Measurements from ENCODE around the gene CLDN8. TPM values are rescaled to one million over a fixed set of nuclear protein-coding genes. Genes with fewer than 3 reads are reported as not detected.

Gene CLDN8
- total and polyA plus RNA-seq, 9 of the 15 experiments (the other 6 are each of a cell fraction or from before 2014, with no cell fraction given) = not detected

DNA sequence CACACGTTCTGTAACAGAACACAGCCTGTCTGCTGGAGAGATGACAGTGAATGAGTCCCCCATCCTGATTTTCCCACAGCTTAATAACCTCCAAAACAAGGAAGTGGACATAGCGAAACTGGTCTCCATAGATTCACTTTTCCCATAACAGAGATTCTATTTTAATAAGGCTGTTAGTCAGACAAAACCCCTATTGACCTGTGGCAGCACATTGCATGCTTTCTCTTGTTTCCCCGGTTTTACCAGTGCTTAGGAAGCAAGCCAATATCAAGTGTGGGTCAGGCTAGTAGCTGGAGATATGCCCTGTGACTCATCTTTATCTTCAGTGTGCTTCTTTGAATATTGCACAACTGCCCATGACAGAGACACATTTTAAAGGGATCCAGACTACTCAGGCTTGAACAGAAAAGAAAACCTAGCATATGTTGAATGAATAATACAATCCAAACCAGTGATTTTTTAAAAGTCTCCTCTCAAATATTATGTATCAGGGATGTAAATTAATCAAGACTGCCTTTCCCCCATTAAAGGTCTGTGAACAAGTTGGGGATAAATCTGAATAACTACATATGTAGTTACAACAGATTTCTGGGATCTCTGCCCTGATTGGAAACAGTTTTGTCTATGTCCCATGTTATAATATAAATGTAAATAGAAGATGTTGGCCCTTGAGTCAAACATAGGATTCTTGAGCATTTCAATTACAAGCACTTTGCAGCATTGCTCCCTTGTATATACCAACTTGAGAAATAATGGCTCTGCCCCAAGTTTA is 11.9 kb upstream of the CLDN8 start (continued):
- TF ChIP-seq, protein P1, sequence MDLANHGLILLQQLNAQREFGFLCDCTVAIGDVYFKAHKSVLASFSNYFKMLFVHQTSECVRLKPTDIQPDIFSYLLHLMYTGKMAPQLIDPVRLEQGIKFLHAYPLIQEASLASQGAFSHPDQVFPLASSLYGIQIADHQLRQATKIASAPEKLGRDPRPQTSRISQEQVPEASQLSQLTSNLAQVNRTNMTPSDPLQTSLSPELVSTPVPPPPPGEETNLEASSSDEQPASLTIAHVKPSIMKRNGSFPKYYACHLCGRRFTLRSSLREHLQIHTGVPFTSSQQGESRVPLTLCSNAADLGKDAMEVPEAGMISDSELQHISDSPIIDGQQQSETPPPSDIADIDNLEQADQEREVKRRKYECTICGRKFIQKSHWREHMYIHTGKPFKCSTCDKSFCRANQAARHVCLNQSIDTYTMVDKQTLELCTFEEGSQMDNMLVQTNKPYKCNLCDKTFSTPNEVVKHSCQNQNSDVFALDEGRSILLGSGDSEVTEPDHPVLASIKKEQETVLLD (IDR thresholded peaks at IDR 0.05) = no peak
- TF ChIP-seq THAP7 (CRISPR knock-in tag; IDR thresholded peaks at IDR 0.05) = no peak
- no peak for TF ChIP-seq GTF2E2 (tag; IDR thresholded peaks at IDR 0.05)
- TF ChIP-seq XRCC3 (IDR thresholded peaks at IDR 0.05) = no peak
- no peak for TF ChIP-seq FOXK2 (conservative IDR thresholded peaks at IDR 0.05 in 1 of 2, IDR thresholded peaks at IDR 0.05 in 1 of 2; ENCODE audit: low read depth in 2 of 2)
- no peak; the same call in 1 of the 2 replicates for TF ChIP-seq CREB1 (IDR thresholded peaks at IDR 0.05)
- TF ChIP-seq CREB1 (CRISPR knock-in tag; IDR thresholded peaks at IDR 0.05) = no peak
- no peak for TF ChIP-seq ZNF561 (CRISPR knock-in tag; conservative IDR thresholded peaks at IDR 0.05)
- no peak for TF ChIP-seq ZNF253 (CRISPR knock-in tag; conservative IDR thresholded peaks at IDR 0.05)
- peak; percentile 79 for TF ChIP-seq STAT5A (IDR thresholded peaks at IDR 0.05; ENCODE audit: borderline replicate concordance, low read length)
- no peak for TF ChIP-seq ZSCAN32 (CRISPR knock-in tag; IDR thresholded peaks at IDR 0.05)
- TF ChIP-seq ZBTB43 (CRISPR knock-in tag; IDR thresholded peaks at IDR 0.05) = no peak
- TF ChIP-seq, protein P2, sequence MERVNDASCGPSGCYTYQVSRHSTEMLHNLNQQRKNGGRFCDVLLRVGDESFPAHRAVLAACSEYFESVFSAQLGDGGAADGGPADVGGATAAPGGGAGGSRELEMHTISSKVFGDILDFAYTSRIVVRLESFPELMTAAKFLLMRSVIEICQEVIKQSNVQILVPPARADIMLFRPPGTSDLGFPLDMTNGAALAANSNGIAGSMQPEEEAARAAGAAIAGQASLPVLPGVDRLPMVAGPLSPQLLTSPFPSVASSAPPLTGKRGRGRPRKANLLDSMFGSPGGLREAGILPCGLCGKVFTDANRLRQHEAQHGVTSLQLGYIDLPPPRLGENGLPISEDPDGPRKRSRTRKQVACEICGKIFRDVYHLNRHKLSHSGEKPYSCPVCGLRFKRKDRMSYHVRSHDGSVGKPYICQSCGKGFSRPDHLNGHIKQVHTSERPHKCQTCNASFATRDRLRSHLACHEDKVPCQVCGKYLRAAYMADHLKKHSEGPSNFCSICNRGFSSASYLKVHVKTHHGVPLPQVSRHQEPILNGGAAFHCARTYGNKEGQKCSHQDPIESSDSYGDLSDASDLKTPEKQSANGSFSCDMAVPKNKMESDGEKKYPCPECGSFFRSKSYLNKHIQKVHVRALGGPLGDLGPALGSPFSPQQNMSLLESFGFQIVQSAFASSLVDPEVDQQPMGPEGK (CRISPR knock-in tag; IDR thresholded peaks at IDR 0.05; ENCODE audit: borderline replicate concordance) = no peak
- no peak for TF ChIP-seq PURB (CRISPR knock-in tag; IDR thresholded peaks at IDR 0.05; ENCODE audit: low read depth)
- TF ChIP-seq ZNF41 (CRISPR knock-in tag; conservative IDR thresholded peaks at IDR 0.05) = no peak
- TF ChIP-seq NFYB (IDR thresholded peaks at IDR 0.05; ENCODE audit: extremely low read depth, insufficient read length) = no peak
- TF ChIP-seq SMAD4 (CRISPR knock-in tag; conservative IDR thresholded peaks at IDR 0.05) = peak; percentile 70
- TF ChIP-seq FOXP1 (CRISPR knock-in tag; IDR thresholded peaks at IDR 0.05) = no peak
- no peak for TF ChIP-seq POLR3G (IDR thresholded peaks at IDR 0.05; ENCODE audit: extremely low read depth, insufficient read length, insufficient replicate concordance)
- no peak for TF ChIP-seq PTTG1 (tag; IDR thresholded peaks at IDR 0.05; ENCODE audit: low read depth)
- TF ChIP-seq HSF4 (CRISPR knock-in tag; IDR thresholded peaks at IDR 0.05; ENCODE audit: borderline replicate concordance) = no peak
- peak; percentile 19 to 35 for TF ChIP-seq NCOA2 (IDR thresholded peaks at IDR 0.05; ENCODE audit: partially characterized antibody in 2 of 2)
